ENCODE measurements around the gene BCKDHB.
"Not testable (repeated sequence)": the region's sequence is repeated elsewhere in the genome, so short reads cannot be mapped to it uniquely, and the experiment has no call there.

BCKDHB gene

GRCh38 chr6:80280262-80281010 lies 174.0 kb downstream of the BCKDHB start:
- H3K9me3 Mint-ChIP-seq, result no peaks in the 10 kb centered on the region
- H3K36me3 Mint-ChIP-seq (ENCODE audit: low read depth), result peaks cover 2% of the 10 kb centered on the region
- no peak overlapping the region for H3K4me3 Mint-ChIP-seq
- H3K27ac Mint-ChIP-seq, result no peak overlapping the region
- peaks cover 8% of the 10 kb centered on the region for H3K4me1 Mint-ChIP-seq (ENCODE audit: low read depth)
- H3K27me3 Mint-ChIP-seq (ENCODE audit: low read depth), result no peaks in the 10 kb centered on the region

- Mint-ChIP-seq H3K9me3 (no peaks in the 10 kb centered on the region), H3K27ac (no peak overlapping the region), H3K36me3 (ENCODE audit: low read depth) (peaks cover 2% of the 10 kb centered on the region), H3K4me3 (no peak overlapping the region), H3K4me1 (ENCODE audit: low read depth) (peaks cover 8% of the 10 kb centered on the region), H3K27me3 (ENCODE audit: low read depth) (no peaks in the 10 kb centered on the region)
Observed at GRCh38 chr6:80282913-80283554, 176.6 kb downstream of the BCKDHB start.

- no peaks in the 10 kb centered on the region for H3K27me3 Mint-ChIP-seq (ENCODE audit: low read depth)
- no peak overlapping the region for H3K27ac Mint-ChIP-seq
Observed at GRCh38 chr6:80287112-80287511, 180.6 kb downstream of the BCKDHB start.

DNA sequence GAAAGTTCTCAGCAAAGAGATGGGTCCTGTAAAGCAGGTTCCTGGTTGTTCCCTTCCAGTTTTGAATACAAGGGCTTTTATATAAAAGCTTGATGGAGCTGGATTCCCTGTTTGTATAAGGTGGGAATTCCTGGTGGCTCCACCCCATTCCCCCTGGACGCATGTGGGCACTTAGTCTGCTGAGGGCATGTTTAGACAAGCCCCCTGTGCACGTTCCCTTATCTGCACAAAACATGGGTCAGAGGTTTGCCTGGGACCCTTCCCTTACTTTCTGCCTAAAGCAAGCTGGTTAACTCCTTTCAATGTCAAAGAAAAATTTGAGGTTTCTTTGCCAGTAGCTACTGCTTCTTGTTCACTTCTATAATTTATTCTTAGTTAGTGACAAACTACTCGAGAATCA lies 181.1 kb downstream of the BCKDHB start:
- Mint-ChIP-seq H3K4me1 (ENCODE audit: low read depth) (no peaks in the 10 kb centered on the region), H3K36me3 (ENCODE audit: low read depth) (no peaks in the 10 kb centered on the region), H3K4me3 (no peak overlapping the region), H3K9me3 (peaks cover 6% of the 10 kb centered on the region), H3K27me3 (ENCODE audit: low read depth) (no peaks in the 10 kb centered on the region), H3K27ac (no peak overlapping the region)

More at GRCh38 chr6:80287112-80287511, 180.6 kb downstream of the BCKDHB start:
- Mint-ChIP-seq H3K9me3 (peaks cover 4% of the 10 kb centered on the region), H3K4me1 (ENCODE audit: low read depth) (no peaks in the 10 kb centered on the region), H3K36me3 (ENCODE audit: low read depth) (no peaks in the 10 kb centered on the region), H3K4me3 (no peak overlapping the region)

- Mint-ChIP-seq H3K27ac (no peak overlapping the region), H3K27me3 (ENCODE audit: low read depth) (no peaks in the 10 kb centered on the region)
Observed at GRCh38 chr6:80289727-80290126, 183.3 kb downstream of the BCKDHB start.

GRCh38 chr6:80294531-80294930 lies 188.1 kb downstream of the BCKDHB start:
- H3K9me3 Mint-ChIP-seq, result peaks cover 28% of the 10 kb centered on the region
- not testable (repeated sequence) for H3K27ac Mint-ChIP-seq; H3K4me3 Mint-ChIP-seq; H3K4me1 Mint-ChIP-seq (ENCODE audit: low read depth); H3K27me3 Mint-ChIP-seq (ENCODE audit: low read depth); H3K36me3 Mint-ChIP-seq (ENCODE audit: low read depth)

More at GRCh38 chr6:80289727-80290126, 183.3 kb downstream of the BCKDHB start:
- Mint-ChIP-seq H3K4me1 (ENCODE audit: low read depth) (no peaks in the 10 kb centered on the region), H3K4me3 (no peak overlapping the region), H3K9me3 (peaks cover 20% of the 10 kb centered on the region), H3K36me3 (ENCODE audit: low read depth) (peaks cover 2% of the 10 kb centered on the region)

DNA sequence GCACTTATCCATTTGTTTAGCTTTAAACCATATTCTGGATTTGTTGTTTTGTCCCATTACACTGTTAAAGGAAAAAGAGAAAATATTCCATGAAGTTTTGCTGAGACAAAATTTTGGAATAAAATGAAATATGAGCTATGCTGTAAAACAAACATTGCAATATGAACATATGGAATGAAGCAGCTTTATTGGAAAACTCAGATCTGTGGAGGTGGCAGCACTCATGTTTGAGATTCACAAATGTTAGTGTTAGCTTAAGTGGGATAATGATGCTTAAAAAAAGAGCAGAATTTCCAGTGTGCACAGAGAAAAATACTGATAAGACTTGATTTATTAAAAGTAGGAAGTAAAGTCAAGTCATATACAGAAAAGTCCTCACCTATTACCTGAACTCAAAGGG lies 196.2 kb downstream of the BCKDHB start:
- H3K4me3 Mint-ChIP-seq, result no peak overlapping the region
- no peak overlapping the region for H3K27ac Mint-ChIP-seq
- no peaks in the 10 kb centered on the region for H3K36me3 Mint-ChIP-seq (ENCODE audit: low read depth)
- no peaks in the 10 kb centered on the region for H3K4me1 Mint-ChIP-seq (ENCODE audit: low read depth)
- H3K9me3 Mint-ChIP-seq, result peaks cover 3% of the 10 kb centered on the region
- H3K27me3 Mint-ChIP-seq (ENCODE audit: low read depth), result no peaks in the 10 kb centered on the region

DNA sequence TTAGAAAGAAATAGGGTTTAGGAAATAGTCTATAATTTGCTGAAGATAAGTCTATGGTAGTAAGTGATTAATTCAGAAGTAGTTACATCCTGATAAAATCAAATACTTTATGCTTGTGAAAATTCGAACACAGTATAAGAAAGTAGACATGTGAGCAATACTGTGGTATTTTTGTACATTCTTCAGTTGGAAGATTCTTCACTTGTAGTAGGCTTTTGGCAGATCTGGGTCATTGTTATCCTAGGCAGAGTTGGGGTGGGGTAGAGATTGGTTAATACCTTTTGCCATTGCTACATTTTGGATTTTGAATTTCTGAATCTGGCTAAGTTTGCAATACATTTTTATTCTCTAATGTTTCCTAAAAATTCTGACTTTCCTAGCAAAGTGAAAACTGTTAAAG lies 197.5 kb downstream of the BCKDHB start:
- H3K9me3 Mint-ChIP-seq, result no peaks in the 10 kb centered on the region
- no peak overlapping the region for H3K27ac Mint-ChIP-seq
- no peaks in the 10 kb centered on the region for H3K36me3 Mint-ChIP-seq (ENCODE audit: low read depth)
- H3K27me3 Mint-ChIP-seq (ENCODE audit: low read depth), result no peaks in the 10 kb centered on the region
- H3K4me3 Mint-ChIP-seq, result no peak overlapping the region
- H3K4me1 Mint-ChIP-seq (ENCODE audit: low read depth), result no peaks in the 10 kb centered on the region

DNA sequence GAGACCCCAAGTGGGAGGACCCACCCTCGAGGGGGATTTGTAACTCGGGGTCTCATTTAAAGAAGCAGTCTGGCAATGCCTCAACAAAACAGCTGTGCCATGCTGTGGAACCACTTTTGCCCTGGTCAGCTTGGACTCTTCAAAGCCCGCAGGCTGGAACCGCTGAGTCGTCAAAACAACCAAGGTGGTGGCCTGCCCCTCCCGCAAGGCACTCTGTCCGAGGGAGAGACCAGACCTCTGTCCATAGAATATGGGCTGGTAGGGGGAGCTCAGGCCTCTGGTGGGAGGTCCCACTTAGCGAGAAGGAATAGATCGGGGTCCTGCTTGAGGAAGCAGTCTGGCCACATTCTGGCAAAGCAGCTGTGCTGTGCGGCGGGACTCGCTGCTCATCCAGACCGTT lies 208.1 kb downstream of the BCKDHB start:
- Mint-ChIP-seq H3K27me3 (ENCODE audit: low read depth) (no peaks in the 10 kb centered on the region), H3K9me3 (peaks cover 5% of the 10 kb centered on the region), H3K27ac (no peak overlapping the region), H3K4me3 (no peak overlapping the region), H3K4me1 (ENCODE audit: low read depth) (no peaks in the 10 kb centered on the region), H3K36me3 (ENCODE audit: low read depth) (no peaks in the 10 kb centered on the region)

DNA sequence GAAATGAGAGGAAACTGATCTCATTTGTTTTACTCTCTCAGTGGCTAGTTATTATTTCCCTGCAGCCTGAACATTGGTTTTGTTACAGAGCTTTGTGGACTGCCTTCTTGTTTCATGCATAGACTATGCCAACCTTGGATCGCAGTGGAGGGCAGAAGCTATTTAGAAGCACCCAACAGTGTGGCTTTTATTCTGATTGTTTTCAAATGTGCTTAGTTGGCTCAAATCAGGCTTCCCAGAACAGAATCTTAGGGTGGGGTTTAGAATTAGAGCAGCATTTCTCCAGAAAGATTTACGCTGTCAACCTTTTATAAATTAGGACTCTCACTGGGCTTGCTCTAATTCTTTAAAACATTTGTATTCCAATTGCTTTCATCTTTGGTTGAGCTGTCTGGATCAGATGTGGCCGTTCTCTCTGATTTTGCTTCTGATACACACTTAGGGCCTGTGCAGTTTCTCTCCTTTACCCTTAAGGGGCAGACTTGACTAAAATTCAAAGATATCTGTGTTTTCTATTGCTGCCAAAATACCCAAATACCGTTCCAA lies 210.3 kb downstream of the BCKDHB start:
- no peaks in the 10 kb centered on the region for H3K36me3 Mint-ChIP-seq (ENCODE audit: low read depth)
- no peak overlapping the region for H3K4me3 Mint-ChIP-seq

GRCh38 chr6:80319196-80319595 lies 212.7 kb downstream of the BCKDHB start:
- no peaks in the 10 kb centered on the region for H3K4me1 Mint-ChIP-seq (ENCODE audit: low read depth)
- no peak overlapping the region for H3K4me3 Mint-ChIP-seq
- H3K9me3 Mint-ChIP-seq, result no peaks in the 10 kb centered on the region
- H3K27me3 Mint-ChIP-seq (ENCODE audit: low read depth), result no peaks in the 10 kb centered on the region
- no peaks in the 10 kb centered on the region for H3K36me3 Mint-ChIP-seq (ENCODE audit: low read depth)
- no peak overlapping the region for H3K27ac Mint-ChIP-seq

More for the DNA sequence above, 210.3 kb downstream of the BCKDHB start:
- H3K27me3 Mint-ChIP-seq (ENCODE audit: low read depth), result no peaks in the 10 kb centered on the region
- peaks cover 5% of the 10 kb centered on the region for H3K9me3 Mint-ChIP-seq
- H3K4me1 Mint-ChIP-seq (ENCODE audit: low read depth), result no peaks in the 10 kb centered on the region
- H3K27ac Mint-ChIP-seq, result no peak overlapping the region

GRCh38 chr6:80321011-80321410 lies 214.5 kb downstream of the BCKDHB start:
- Mint-ChIP-seq H3K27me3 (ENCODE audit: low read depth) (no peaks in the 10 kb centered on the region), H3K4me1 (ENCODE audit: low read depth) (no peaks in the 10 kb centered on the region), H3K9me3 (no peaks in the 10 kb centered on the region), H3K4me3 (no peak overlapping the region), H3K36me3 (ENCODE audit: low read depth) (no peaks in the 10 kb centered on the region), H3K27ac (no peak overlapping the region)

- Mint-ChIP-seq H3K36me3 (ENCODE audit: low read depth) (no peaks in the 10 kb centered on the region), H3K9me3 (no peaks in the 10 kb centered on the region), H3K27ac (no peak overlapping the region), H3K4me1 (ENCODE audit: low read depth) (no peaks in the 10 kb centered on the region), H3K4me3 (no peak overlapping the region), H3K27me3 (ENCODE audit: low read depth) (no peaks in the 10 kb centered on the region)
Observed at GRCh38 chr6:80325742-80326141, 219.3 kb downstream of the BCKDHB start.

DNA sequence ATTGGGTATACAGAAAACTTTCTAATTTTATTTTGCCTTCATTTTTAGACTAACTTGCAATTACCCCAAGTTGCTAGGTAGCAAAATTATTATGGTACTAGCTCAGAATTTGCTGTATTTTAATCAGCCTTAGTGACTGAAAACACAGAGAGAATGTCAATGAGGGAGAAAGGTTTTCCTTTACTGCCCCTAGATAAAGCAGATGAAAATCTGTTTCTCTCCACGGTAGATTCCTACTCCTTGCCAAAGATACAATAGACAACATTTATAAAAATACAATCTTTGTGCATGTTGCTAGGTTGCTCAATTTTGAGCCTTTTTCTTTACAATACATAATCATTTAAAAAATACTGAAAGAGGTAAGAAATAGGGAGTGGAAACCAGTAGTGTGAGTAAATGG lies 222.2 kb downstream of the BCKDHB start:
- no peaks in the 10 kb centered on the region for H3K27me3 Mint-ChIP-seq (ENCODE audit: low read depth)
- no peaks in the 10 kb centered on the region for H3K36me3 Mint-ChIP-seq (ENCODE audit: low read depth)
- H3K27ac Mint-ChIP-seq, result no peak overlapping the region
- H3K4me3 Mint-ChIP-seq, result no peak overlapping the region
- H3K4me1 Mint-ChIP-seq (ENCODE audit: low read depth), result no peaks in the 10 kb centered on the region
- no peaks in the 10 kb centered on the region for H3K9me3 Mint-ChIP-seq

- no peaks in the 10 kb centered on the region for H3K36me3 Mint-ChIP-seq (ENCODE audit: low read depth)
- H3K4me3 Mint-ChIP-seq, result no peak overlapping the region
- H3K9me3 Mint-ChIP-seq, result no peaks in the 10 kb centered on the region
- H3K27ac Mint-ChIP-seq, result no peak overlapping the region
- no peaks in the 10 kb centered on the region for H3K27me3 Mint-ChIP-seq (ENCODE audit: low read depth)
- H3K4me1 Mint-ChIP-seq (ENCODE audit: low read depth), result no peaks in the 10 kb centered on the region
Observed at GRCh38 chr6:80329496-80329895, 223.0 kb downstream of the BCKDHB start.
